ENCODE data around the gene CYP4A11.
"Not testable (repeated sequence)": the region's sequence is repeated elsewhere in the genome, so short reads cannot be mapped to it uniquely, and the experiment has no call there.

The CYP4A11 gene

GRCh38 chr1:46903481-46903880, 37.8 kb downstream of the CYP4A11 start:
- no peak for DNase-seq

GRCh38 chr1:46900401-46900800, 40.9 kb downstream of the CYP4A11 start:
- DNase-seq: no peak

GRCh38 chr1:46881656-46882055, 59.6 kb downstream of the CYP4A11 start:
- not testable (repeated sequence) for DNase-seq

All from NCI-H69 (cell line).